H1 (cell line): ENCODE data around the gene S100A10. TPM values are rescaled to one million over a fixed set of nuclear protein-coding genes. Genes with fewer than 3 reads are reported as not detected.

Experiments used
- CBX5 ChIP-seq: fragments of 300-800, 300-1000 bp; sonication (generic); IDR thresholded peaks from 2 replicates; pipeline ENCODE4 v1.7.1; 2016; ENCODE audit warnings: antibody characterized with exemption, low read length, low read depth
- CREB1 ChIP-seq: IDR thresholded peaks from 2 replicates; pipeline ENCODE4 v1.6.1; 2012; ENCODE audit warnings: inconsistent platforms
- GTF2F1 ChIP-seq: IDR thresholded peaks from 2 replicates; pipeline ENCODE4 v1.6.1; 2012; ENCODE audit warnings: low read depth, low read length, improper control_type of control experiment, borderline replicate concordance
- PHF8 ChIP-seq: fragments of 200-600 bp; sonication (generic); conservative IDR thresholded peaks from 2 replicates; pipeline ENCODE4 v1.7.1; 2012; ENCODE audit warnings: low read depth, mild to moderate bottlenecking, inconsistent platforms, low read length, moderate library complexity
- SP1 ChIP-seq: IDR thresholded peaks from 2 replicates; pipeline ENCODE4 v1.6.1; 2011; ENCODE audit warnings: low read depth, low read length
- polyA plus RNA-seq, 7 experiments: library from polyadenylated mRNA; depleted of rRNA in 3 of 7; stranded (reverse) in 5 of 7; unstranded in 2 of 7; fragments of >200 nt in 5 of 7; fragments of 200-250 nt in 2 of 7; gene quantifications; 1 replicate in 5 of 7; 2 replicates in 1 of 7; 4 replicates in 1 of 7; pipeline versions ENCODE4 v1.2.1 to v1.2.3, GENCODE V29; 2011 to 2013; ENCODE audit warnings: missing spikeins in 2 of 7, mixed read lengths in 2 of 7
- total RNA-seq: library from RNA; stranded (reverse); fragmentation: NEBNext Ultra II Directional; extraction: Animal tissue kit (Norgen Biotek cat#: 25700); gene quantifications from 2 replicates; pipeline ENCODE4 v1.2.1, GENCODE V29; 2021

S100A10 gene
- total and polyA plus RNA-seq, 2 of the 8 experiments (the other 6 are each of a cell fraction or from before 2014, with no cell fraction given): 23.9 to 231 TPM

DNA sequence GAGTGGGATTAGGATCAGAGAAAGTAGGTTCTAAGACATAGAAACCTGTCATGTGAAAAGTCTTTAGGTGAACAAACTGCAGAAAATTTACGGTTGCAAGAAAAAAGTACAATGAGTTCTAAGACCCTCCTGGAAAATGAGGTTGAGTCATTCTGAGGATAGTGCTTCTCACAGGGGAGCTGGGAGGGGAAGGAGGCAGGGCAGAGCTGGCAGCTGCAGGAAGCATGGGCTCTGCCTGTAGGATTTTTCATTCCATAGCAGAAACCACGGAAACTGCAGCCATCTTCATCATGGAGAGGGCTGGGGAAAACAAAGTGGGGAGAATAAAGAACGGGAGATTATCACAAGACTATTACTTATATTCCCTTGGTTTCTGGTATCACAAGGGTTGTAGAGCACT, 58.5 kb downstream of the S100A10 start (continued):
- no peak for TF ChIP-seq CBX5
- no peak for TF ChIP-seq GTF2F1
- TF ChIP-seq PHF8: no peak
- no peak for TF ChIP-seq SP1
- TF ChIP-seq CREB1: no peak
